Measurements from ENCODE around the gene ETFA. TPM values are rescaled to one million over a fixed set of nuclear protein-coding genes. Genes with fewer than 3 reads are reported as not detected.

The ETFA gene
- total RNA-seq, 1 donor from 2014 or later = 511 TPM

DNA sequence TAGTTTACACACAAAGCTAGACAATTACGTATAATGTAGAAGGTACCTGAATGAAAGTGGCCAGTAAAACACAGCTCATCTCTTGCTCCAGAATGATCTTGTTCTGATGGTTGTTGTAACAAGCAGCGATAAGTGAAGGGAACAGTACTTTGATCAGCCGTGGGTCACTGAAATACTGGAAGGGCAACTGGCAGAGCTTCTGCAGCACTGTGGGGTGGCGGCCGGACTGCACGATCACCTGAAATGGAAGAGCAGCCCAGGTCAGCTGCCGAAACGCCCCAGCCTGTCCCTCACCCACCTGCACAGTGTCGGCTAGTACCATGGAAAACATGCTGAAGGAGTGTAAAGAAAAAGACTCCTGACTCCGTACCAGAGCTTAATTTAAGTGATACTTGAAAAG lies 42.6 kb upstream of the ETFA start:
- DNase-seq = no peak
- H3K36me3 ChIP-seq = peaks cover 25% of the 10 kb centered on the region
- peaks cover 12% of the 10 kb centered on the region for H3K27me3 ChIP-seq (ENCODE audit: low read depth)
- no peak overlapping the region for H3K27ac ChIP-seq (replicated peaks)
- H3K9me3 ChIP-seq (replicated peaks) = no peaks in the 10 kb centered on the region
- intact Hi-C loops (cut with micrococcal nuclease) = no loop called here
- no peak overlapping the region for H3K4me3 ChIP-seq
- TF ChIP-seq, protein P1, sequence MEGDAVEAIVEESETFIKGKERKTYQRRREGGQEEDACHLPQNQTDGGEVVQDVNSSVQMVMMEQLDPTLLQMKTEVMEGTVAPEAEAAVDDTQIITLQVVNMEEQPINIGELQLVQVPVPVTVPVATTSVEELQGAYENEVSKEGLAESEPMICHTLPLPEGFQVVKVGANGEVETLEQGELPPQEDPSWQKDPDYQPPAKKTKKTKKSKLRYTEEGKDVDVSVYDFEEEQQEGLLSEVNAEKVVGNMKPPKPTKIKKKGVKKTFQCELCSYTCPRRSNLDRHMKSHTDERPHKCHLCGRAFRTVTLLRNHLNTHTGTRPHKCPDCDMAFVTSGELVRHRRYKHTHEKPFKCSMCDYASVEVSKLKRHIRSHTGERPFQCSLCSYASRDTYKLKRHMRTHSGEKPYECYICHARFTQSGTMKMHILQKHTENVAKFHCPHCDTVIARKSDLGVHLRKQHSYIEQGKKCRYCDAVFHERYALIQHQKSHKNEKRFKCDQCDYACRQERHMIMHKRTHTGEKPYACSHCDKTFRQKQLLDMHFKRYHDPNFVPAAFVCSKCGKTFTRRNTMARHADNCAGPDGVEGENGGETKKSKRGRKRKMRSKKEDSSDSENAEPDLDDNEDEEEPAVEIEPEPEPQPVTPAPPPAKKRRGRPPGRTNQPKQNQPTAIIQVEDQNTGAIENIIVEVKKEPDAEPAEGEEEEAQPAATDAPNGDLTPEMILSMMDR (IDR thresholded peaks at IDR 0.05; ENCODE audit: borderline replicate concordance) = no peak
- H3K4me1 ChIP-seq = no peaks in the 10 kb centered on the region

GRCh38 chr15:76353023-76353577 lies 41.8 kb upstream of the ETFA start:
- H3K27ac ChIP-seq (replicated peaks) = no peak overlapping the region
- H3K4me3 ChIP-seq = no peak overlapping the region
- intact Hi-C loops (cut with micrococcal nuclease) = no loop called here
- peaks cover 20% of the 10 kb centered on the region for H3K27me3 ChIP-seq (ENCODE audit: low read depth)
- no peaks in the 10 kb centered on the region for H3K4me1 ChIP-seq
- H3K9me3 ChIP-seq (replicated peaks) = no peaks in the 10 kb centered on the region
- H3K36me3 ChIP-seq = peaks cover 26% of the 10 kb centered on the region
- TF ChIP-seq, protein P1 (IDR thresholded peaks at IDR 0.05; ENCODE audit: borderline replicate concordance) = no peak
- no peak for DNase-seq

GRCh38 chr15:76349301-76350070 lies 38.2 kb upstream of the ETFA start:
- Histone ChIP-seq H3K4me3 (no peak overlapping the region), H3K36me3 (peaks cover 26% of the 10 kb centered on the region), H3K4me1 (peaks cover 21% of the 10 kb centered on the region), H3K27ac (replicated peaks) (no peak overlapping the region), H3K9me3 (replicated peaks) (no peaks in the 10 kb centered on the region), H3K27me3 (ENCODE audit: low read depth) (peaks cover 56% of the 10 kb centered on the region)
- TF ChIP-seq, protein P1 (IDR thresholded peaks at IDR 0.05; ENCODE audit: borderline replicate concordance) = no peak
- intact Hi-C loops (cut with micrococcal nuclease) = no loop called here
- no peak for DNase-seq

DNA sequence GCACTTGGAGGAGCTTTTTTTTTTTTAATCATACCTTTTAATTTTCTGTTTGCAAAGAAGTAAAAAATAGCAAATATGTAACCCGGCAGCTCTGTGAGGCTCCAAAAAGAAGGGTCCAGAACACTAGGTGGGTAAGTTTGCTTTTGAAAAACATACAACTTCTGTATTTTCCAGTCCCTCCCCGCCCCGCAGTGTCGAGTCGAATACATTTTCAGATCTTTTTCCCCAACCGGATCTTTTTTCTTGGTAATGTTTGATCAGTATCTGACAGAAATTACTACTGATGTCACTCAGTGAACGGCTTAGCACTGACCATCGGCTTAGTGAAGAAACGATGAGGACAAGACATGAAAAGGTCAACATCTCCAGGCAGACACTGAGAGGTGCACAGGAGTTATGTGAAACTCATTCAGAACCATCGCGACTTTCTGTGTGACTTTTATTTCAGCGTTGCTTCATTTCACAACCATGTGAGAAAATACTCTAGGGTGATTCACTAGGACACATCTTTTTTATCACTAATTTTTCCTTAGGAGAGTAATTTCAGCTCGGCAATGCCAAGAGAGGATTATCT lies 36.3 kb upstream of the ETFA start:
- Histone ChIP-seq H3K27me3 (ENCODE audit: low read depth) (peaks cover 75% of the 10 kb centered on the region), H3K36me3 (peaks cover 15% of the 10 kb centered on the region), H3K27ac (replicated peaks) (no peak overlapping the region), H3K4me1 (peaks cover 28% of the 10 kb centered on the region), H3K9me3 (replicated peaks) (no peaks in the 10 kb centered on the region), H3K4me3 (peak overlapping the region; percentile 60)
- intact Hi-C loops (cut with micrococcal nuclease) = no loop called here
- no peak for DNase-seq
- TF ChIP-seq, protein P1 (IDR thresholded peaks at IDR 0.05; ENCODE audit: borderline replicate concordance) = no peak

DNA sequence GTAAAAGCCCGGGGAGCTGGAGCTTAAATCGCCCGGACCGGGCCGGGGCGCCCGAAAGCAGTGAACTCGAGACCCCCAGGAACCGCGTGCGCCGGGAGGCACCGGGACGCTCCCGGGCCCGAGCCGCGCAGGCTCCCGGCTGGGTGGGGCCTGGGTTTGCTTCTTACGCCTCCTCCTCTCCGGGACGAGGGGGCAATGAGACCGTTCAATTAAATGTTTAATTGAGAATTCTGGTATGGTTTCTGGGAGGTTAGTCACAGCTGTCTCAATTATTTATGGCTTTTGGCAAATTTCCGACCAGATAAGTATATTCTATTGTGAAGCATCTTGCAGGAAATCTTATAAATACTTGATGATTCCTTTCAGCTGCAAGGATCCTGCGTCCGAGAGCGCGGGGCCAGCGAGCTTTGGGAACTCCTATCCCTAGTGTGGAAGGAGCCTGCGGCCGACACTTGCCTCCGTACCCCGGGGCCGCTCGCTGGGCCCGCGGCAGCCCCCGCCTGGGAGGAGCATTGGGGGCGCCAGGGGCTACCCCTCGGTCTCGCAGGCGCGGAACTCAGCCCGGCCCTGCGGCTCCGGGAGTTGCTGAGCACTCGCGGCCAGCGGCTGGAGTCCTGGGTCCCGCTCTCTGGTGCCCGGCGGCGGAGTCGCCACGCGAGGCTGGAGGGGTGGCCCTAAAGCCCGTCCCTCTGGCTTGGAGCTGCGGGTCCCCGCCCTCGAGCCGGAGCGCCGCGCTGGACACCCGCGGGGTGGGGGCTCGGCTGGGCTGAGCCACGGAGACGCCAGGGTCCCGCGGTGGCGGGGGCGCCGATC lies 35.6 kb upstream of the ETFA start:
- intact Hi-C loops (cut with micrococcal nuclease) = no loop called here
- TF ChIP-seq, protein P1 (IDR thresholded peaks at IDR 0.05; ENCODE audit: borderline replicate concordance) = no peak
- Histone ChIP-seq H3K36me3 (peaks cover 15% of the 10 kb centered on the region), H3K9me3 (replicated peaks) (no peaks in the 10 kb centered on the region), H3K4me3 (peak overlapping the region; percentile 60), H3K27ac (replicated peaks) (no peak overlapping the region), H3K4me1 (peaks cover 35% of the 10 kb centered on the region), H3K27me3 (ENCODE audit: low read depth) (peaks cover 82% of the 10 kb centered on the region)
- no peak for DNase-seq

All from left ventricle myocardium inferior (tissue), 1 donor.